Measurements from ENCODE around the gene ARHGAP42.

GRCh38 chr11:100888836-100889235 is 201.7 kb downstream of the ARHGAP42 start:
- TF ChIP-seq CTCF (IDR thresholded peaks at IDR 0.05) = no peak
- no peak for TF ChIP-seq POLR2A (IDR thresholded peaks at IDR 0.05)
